ENCODE data around the gene RAB40B.

The RAB40B gene

DNA sequence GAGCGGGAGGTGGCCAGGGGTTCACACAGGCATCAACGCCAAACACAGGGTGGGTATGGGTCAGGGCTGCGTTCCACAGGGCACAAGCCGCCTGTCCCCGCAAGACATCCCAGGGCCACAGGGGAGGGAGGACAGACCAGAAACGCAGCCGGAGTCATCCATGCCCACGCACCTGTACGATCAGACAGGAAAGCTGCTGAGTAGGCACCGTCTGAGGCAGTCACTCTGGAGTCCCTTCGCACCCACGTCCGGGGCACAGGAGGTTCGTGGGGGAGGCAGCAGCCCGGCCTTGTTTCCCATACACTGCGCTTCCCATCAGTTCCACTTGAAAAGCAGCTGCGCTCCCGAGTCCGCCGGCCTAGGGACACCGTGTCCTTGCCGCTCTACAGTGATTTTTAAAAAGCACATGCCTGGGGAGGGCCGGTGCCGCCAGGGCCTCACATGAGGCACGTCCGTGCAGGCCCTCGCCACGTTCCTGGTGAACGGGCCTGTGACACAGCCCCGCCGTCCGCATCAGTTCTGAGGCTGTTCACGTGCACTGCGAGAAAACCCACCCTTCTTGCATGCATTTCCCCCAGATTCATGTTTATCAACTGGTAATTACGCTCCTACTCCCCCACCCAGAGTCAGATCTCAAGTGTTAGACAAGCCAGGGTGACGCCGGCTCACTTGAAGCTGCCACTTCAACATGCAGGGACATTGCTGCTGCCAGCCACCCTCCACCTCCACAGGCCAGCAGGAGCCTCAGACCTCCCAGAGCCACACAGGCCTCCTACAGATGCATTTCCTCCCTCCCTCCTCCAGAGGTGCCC is 85.0 kb downstream of the RAB40B start:
- peak; percentile 25 for DNase-seq

- DNase-seq = peak; percentile 98
Measured at GRCh38 chr17:82611140-82612058, 87.1 kb downstream of the RAB40B start.

DNA sequence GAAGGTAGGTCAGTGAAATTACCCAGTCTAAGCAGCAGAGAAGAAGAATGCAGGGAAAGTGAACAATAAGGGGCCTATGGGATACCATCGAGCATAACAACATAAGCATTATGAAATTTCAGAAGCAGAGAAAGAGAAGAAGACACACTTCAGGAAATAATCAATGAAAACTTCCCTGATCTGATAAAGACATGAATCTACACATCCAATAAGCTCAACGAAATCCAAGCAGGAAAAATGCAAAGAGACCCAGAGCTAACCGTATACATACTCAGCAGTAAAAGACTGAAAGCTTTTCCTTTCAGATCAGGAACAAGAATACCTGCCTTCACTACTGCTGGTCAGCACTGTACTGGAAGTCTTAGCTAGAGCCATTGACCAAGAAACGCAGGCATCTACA is 88.8 kb downstream of the RAB40B start:
- DNase-seq = no peak

DNA sequence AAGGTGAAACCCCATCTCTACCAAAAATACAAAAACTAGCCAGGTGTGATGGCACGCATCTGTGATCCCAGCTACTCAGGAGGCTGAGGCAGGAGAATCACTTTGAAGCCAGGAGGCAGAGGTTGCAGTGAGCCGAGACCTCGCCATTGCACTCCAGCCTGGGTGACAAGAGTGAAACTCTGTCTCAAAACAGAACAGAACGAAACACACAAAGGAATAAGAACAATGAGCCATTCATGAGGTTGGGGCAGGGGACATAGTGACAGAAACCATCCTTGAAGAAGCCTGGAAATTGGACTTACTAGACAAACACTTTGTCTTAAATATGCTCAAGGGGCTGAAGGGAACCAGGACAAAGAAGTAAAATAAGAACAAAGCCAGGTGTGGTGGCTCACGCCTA is 89.7 kb downstream of the RAB40B start:
- DNase-seq = no peak

- no peak for DNase-seq
Measured at GRCh38 chr17:82605939-82606600, 92.4 kb downstream of the RAB40B start.

Measured in NCI-H82 (cell line).